Stimulated activated naive B cell treated with anti-CD40 and anti-IgM and Interleukin-4, amounts not matched to agents 10 μg/mL and 1 μg/mL and 100 μg/mL, for 72 hours (primary cell): Measurements from ENCODE around the gene CHP1.
"Not testable (repeated sequence)": the region's sequence is repeated elsewhere in the genome, so short reads cannot be mapped to it uniquely, and the experiment has no call there.

Experiments
- ATAC-seq, 2 donors: fragments of 150-1000 bp; cut with Tn5 transposase; replicated peaks; 2 replicates each; pipeline ENCODE4 v1.10.0; 2021; ENCODE audit warnings: moderate library complexity in 1 of 2
- DNase-seq: peaks from one replicate; pipeline ENCODE4 v3.0.0; 2021
- H3K27ac Mint-ChIP-seq: one replicate; pipeline ENCODE4 v1.8.0; 2022; ENCODE audit warnings: mild to moderate bottlenecking, mixed read lengths
- H3K27me3 Mint-ChIP-seq, 2 donors: one replicate each; pipeline ENCODE4 v1.8.0; 2022; ENCODE audit warnings: mixed read lengths in 2 of 2
- H3K36me3 Mint-ChIP-seq, 2 donors: one replicate each; pipeline ENCODE4 v1.8.0; 2022; ENCODE audit warnings: mixed read lengths in 2 of 2, mild to moderate bottlenecking in 1 of 2
- H3K4me1 Mint-ChIP-seq, 2 donors: one replicate each; pipeline ENCODE4 v1.8.0; 2022; ENCODE audit warnings: mixed read lengths in 2 of 2, mild to moderate bottlenecking in 1 of 2
- H3K4me3 Mint-ChIP-seq, 2 donors: one replicate each; pipeline ENCODE4 v1.8.0; 2022; ENCODE audit warnings: mild to moderate bottlenecking in 2 of 2, mixed read lengths in 2 of 2, moderate library complexity in 1 of 2
- H3K9me3 Mint-ChIP-seq, 2 donors: one replicate each; pipeline ENCODE4 v1.8.0; 2022; ENCODE audit warnings: mixed read lengths in 2 of 2, mild to moderate bottlenecking in 1 of 2

The CHP1 gene

GRCh38 chr15:41269887-41270286 is 38.8 kb downstream of the CHP1 start:
- DNase-seq: no peak
- H3K9me3 Mint-ChIP-seq: no peaks in the 10 kb centered on the region
- no peak overlapping the region for H3K4me3 Mint-ChIP-seq
- H3K27ac Mint-ChIP-seq: no peak overlapping the region
- no peak for ATAC-seq
- H3K4me1 Mint-ChIP-seq: no peaks in the 10 kb centered on the region
- H3K36me3 Mint-ChIP-seq: peaks cover 29 to 49% of the 10 kb centered on the region in 2 donors
- no peaks in the 10 kb centered on the region for H3K27me3 Mint-ChIP-seq

GRCh38 chr15:41276831-41277230 is 45.8 kb downstream of the CHP1 start:
- H3K36me3 Mint-ChIP-seq: peaks cover 23 to 32% of the 10 kb centered on the region in 2 donors

GRCh38 chr15:41278319-41278718 is 47.3 kb downstream of the CHP1 start:
- Mint-ChIP-seq H3K27me3 (no peaks in the 10 kb centered on the region), H3K27ac (no peak overlapping the region), H3K36me3 (peaks cover 20 to 34% of the 10 kb centered on the region in 2 donors), H3K9me3 (no peaks in the 10 kb centered on the region), H3K4me1 (peaks cover 8 to 19% of the 10 kb centered on the region in 2 donors), H3K4me3 (no peak overlapping the region)
- ATAC-seq (no peak), DNase-seq (no peak)

More at GRCh38 chr15:41276831-41277230, 45.8 kb downstream of the CHP1 start:
- no peaks in the 10 kb centered on the region for H3K27me3 Mint-ChIP-seq
- ATAC-seq: no peak
- H3K4me3 Mint-ChIP-seq: no peak overlapping the region
- no peaks in the 10 kb centered on the region for H3K9me3 Mint-ChIP-seq
- H3K27ac Mint-ChIP-seq: no peak overlapping the region
- no peak for DNase-seq
- peaks cover 0 to 9% of the 10 kb centered on the region in 2 donors for H3K4me1 Mint-ChIP-seq

- ATAC-seq (no peak), DNase-seq (no peak)
- Mint-ChIP-seq H3K36me3 (peaks cover 18 to 32% of the 10 kb centered on the region in 2 donors), H3K27me3 (no peaks in the 10 kb centered on the region), H3K9me3 (no peaks in the 10 kb centered on the region), H3K27ac (no peak overlapping the region), H3K4me1 (peaks cover 13 to 25% of the 10 kb centered on the region in 2 donors), H3K4me3 (no peak overlapping the region)
Measured at GRCh38 chr15:41279535-41280283, 48.6 kb downstream of the CHP1 start.

- no peak for DNase-seq
- Mint-ChIP-seq H3K27ac (no peak overlapping the region), H3K27me3 (no peaks in the 10 kb centered on the region), H3K36me3 (peaks cover 23 to 36% of the 10 kb centered on the region in 2 donors), H3K4me3 (no peak overlapping the region), H3K4me1 (peaks cover 19 to 34% of the 10 kb centered on the region in 2 donors), H3K9me3 (no peaks in the 10 kb centered on the region)
- no peak for ATAC-seq
Measured at GRCh38 chr15:41281236-41281635, 50.2 kb downstream of the CHP1 start.

GRCh38 chr15:41282436-41282835 is 51.4 kb downstream of the CHP1 start:
- Mint-ChIP-seq H3K4me1 (peaks cover 21 to 42% of the 10 kb centered on the region in 2 donors), H3K36me3 (peaks cover 28 to 37% of the 10 kb centered on the region in 2 donors), H3K27ac (peak overlapping the region; percentile 96), H3K4me3 (peak overlapping the region in 1 of 2 donors; percentile 99)
- ATAC-seq, H3K9me3 Mint-ChIP-seq, DNase-seq, H3K27me3 Mint-ChIP-seq: not testable (repeated sequence)

GRCh38 chr15:41282980-41283652 is 52.0 kb downstream of the CHP1 start:
- DNase-seq (peak; percentile 5), ATAC-seq (peak in 1 of 2 donors; percentile 6)
- H3K9me3 Mint-ChIP-seq, H3K27me3 Mint-ChIP-seq: not testable (repeated sequence)
- Mint-ChIP-seq H3K27ac (peak overlapping the region; percentile 96), H3K4me1 (peaks cover 22 to 44% of the 10 kb centered on the region in 2 donors), H3K4me3 (peak overlapping the region; percentile 97 to 99), H3K36me3 (peaks cover 29 to 41% of the 10 kb centered on the region in 2 donors)

GRCh38 chr15:41283653-41284426 is 52.8 kb downstream of the CHP1 start:
- peaks cover 25 to 48% of the 10 kb centered on the region in 2 donors for H3K4me1 Mint-ChIP-seq

GRCh38 chr15:41284427-41285177 is 53.5 kb downstream of the CHP1 start:
- Mint-ChIP-seq H3K27ac (peak overlapping the region; percentile 96), H3K4me1 (peaks cover 25 to 46% of the 10 kb centered on the region in 2 donors), H3K4me3 (peak overlapping the region; percentile 97 to 99), H3K9me3 (no peaks in the 10 kb centered on the region), H3K27me3 (no peaks in the 10 kb centered on the region), H3K36me3 (peaks cover 29 to 41% of the 10 kb centered on the region in 2 donors)
- ATAC-seq: no peak
- no peak for DNase-seq

More at GRCh38 chr15:41283653-41284426, 52.8 kb downstream of the CHP1 start:
- H3K36me3 Mint-ChIP-seq: peaks cover 32 to 42% of the 10 kb centered on the region in 2 donors
- peak overlapping the region; percentile 96 for H3K27ac Mint-ChIP-seq
- H3K27me3 Mint-ChIP-seq: no peaks in the 10 kb centered on the region
- ATAC-seq: peak; percentile 95 to 96
- peak; percentile 97 for DNase-seq
- no peaks in the 10 kb centered on the region for H3K9me3 Mint-ChIP-seq
- H3K4me3 Mint-ChIP-seq: peak overlapping the region; percentile 97 to 99

GRCh38 chr15:41285285-41285684 is 54.2 kb downstream of the CHP1 start:
- H3K36me3 Mint-ChIP-seq: peaks cover 26 to 37% of the 10 kb centered on the region in 2 donors

GRCh38 chr15:41286665-41287333 is 55.7 kb downstream of the CHP1 start:
- no peaks in the 10 kb centered on the region for H3K27me3 Mint-ChIP-seq
- DNase-seq (no peak), ATAC-seq (no peak)
- H3K27ac Mint-ChIP-seq: no peak overlapping the region
- no peak overlapping the region for H3K4me3 Mint-ChIP-seq
- peaks cover 34 to 46% of the 10 kb centered on the region in 2 donors for H3K36me3 Mint-ChIP-seq
- H3K9me3 Mint-ChIP-seq: no peaks in the 10 kb centered on the region
- H3K4me1 Mint-ChIP-seq: peaks cover 36 to 52% of the 10 kb centered on the region in 2 donors

More at GRCh38 chr15:41285285-41285684, 54.2 kb downstream of the CHP1 start:
- Mint-ChIP-seq H3K27me3 (no peaks in the 10 kb centered on the region), H3K27ac (peak overlapping the region; percentile 96), H3K9me3 (no peaks in the 10 kb centered on the region), H3K4me1 (peaks cover 25 to 41% of the 10 kb centered on the region in 2 donors), H3K4me3 (peak overlapping the region; percentile 97 to 99)
- no peak for ATAC-seq
- DNase-seq: no peak

GRCh38 chr15:41288464-41288863 is 57.4 kb downstream of the CHP1 start:
- DNase-seq (no peak), ATAC-seq (no peak)
- H3K4me1 Mint-ChIP-seq: peaks cover 31 to 49% of the 10 kb centered on the region in 2 donors
- H3K4me3 Mint-ChIP-seq: no peak overlapping the region
- peaks cover 35 to 45% of the 10 kb centered on the region in 2 donors for H3K36me3 Mint-ChIP-seq
- H3K27me3 Mint-ChIP-seq: no peaks in the 10 kb centered on the region
- peak overlapping the region; percentile 72 for H3K27ac Mint-ChIP-seq
- no peaks in the 10 kb centered on the region for H3K9me3 Mint-ChIP-seq

GRCh38 chr15:41289953-41290352 is 58.9 kb downstream of the CHP1 start:
- no peak overlapping the region for H3K27ac Mint-ChIP-seq
- peaks cover 38 to 50% of the 10 kb centered on the region in 2 donors for H3K36me3 Mint-ChIP-seq

More at GRCh38 chr15:41289953-41290352, 58.9 kb downstream of the CHP1 start:
- Mint-ChIP-seq H3K9me3 (no peaks in the 10 kb centered on the region), H3K4me1 (peaks cover 32 to 52% of the 10 kb centered on the region in 2 donors), H3K4me3 (no peak overlapping the region), H3K27me3 (no peaks in the 10 kb centered on the region)
- no peak for ATAC-seq
- no peak for DNase-seq
